Uterus (tissue), 2 donors: ENCODE measurements around the gene GALNT5.

Experiments used
- CTCF ChIP-seq, 4 experiments: fragments of 200-600 bp in 2 of 4; fragments of 450-650 bp in 2 of 4; sonication (generic) in 2 of 4; IDR thresholded peaks; one replicate each; pipeline ENCODE4 v1.5.1; 2016 to 2019; ENCODE audit warnings: antibody characterized with exemption in 4 of 4, mild to moderate bottlenecking in 2 of 4, moderate library complexity in 1 of 4
- POLR2A ChIP-seq, 2 donors: fragments of 450-650 bp; IDR thresholded peaks; one replicate each; pipeline ENCODE4 v1.6.1; 2016; ENCODE audit warnings: antibody characterized with exemption in 2 of 2, mild to moderate bottlenecking in 1 of 2, moderate library complexity in 1 of 2

DNA sequence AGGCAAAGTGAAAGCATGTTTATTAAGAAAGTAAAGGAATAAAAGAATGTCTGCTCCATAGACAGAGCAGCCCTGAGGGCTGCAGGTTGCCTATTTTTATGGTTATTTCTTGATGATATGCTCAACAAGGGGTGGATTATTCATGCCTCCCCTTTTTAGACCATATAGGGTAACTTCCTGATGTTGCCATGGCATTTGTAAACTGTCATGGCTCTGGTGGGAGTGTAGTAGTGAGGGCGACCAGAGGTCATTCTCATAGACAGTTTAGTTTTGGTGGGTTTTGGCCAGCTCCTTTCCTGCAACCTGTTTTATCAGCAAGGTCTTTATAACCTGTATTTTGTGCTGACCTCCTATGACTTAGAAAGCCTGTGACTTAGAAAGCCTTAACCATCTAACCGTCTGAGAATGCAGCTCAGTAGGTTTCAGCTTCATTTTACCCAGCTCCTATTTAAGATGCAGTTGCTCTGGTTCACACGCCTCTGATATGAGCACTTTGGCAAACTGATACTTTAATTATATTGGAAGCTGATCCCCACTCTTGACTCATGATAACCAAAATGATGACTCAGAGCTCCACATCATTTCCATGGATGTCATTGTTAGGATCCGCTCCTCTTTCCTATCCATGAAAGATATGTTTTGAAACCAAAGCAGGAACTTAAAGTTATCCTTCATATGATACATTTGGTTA, 82.6 kb downstream of the GALNT5 start:
- no peak for TF ChIP-seq CTCF (IDR thresholded peaks at IDR 0.05)
- no peak for TF ChIP-seq POLR2A (IDR thresholded peaks at IDR 0.05)
